ENCODE measurements around the gene UBE4A.

The UBE4A gene

DNA sequence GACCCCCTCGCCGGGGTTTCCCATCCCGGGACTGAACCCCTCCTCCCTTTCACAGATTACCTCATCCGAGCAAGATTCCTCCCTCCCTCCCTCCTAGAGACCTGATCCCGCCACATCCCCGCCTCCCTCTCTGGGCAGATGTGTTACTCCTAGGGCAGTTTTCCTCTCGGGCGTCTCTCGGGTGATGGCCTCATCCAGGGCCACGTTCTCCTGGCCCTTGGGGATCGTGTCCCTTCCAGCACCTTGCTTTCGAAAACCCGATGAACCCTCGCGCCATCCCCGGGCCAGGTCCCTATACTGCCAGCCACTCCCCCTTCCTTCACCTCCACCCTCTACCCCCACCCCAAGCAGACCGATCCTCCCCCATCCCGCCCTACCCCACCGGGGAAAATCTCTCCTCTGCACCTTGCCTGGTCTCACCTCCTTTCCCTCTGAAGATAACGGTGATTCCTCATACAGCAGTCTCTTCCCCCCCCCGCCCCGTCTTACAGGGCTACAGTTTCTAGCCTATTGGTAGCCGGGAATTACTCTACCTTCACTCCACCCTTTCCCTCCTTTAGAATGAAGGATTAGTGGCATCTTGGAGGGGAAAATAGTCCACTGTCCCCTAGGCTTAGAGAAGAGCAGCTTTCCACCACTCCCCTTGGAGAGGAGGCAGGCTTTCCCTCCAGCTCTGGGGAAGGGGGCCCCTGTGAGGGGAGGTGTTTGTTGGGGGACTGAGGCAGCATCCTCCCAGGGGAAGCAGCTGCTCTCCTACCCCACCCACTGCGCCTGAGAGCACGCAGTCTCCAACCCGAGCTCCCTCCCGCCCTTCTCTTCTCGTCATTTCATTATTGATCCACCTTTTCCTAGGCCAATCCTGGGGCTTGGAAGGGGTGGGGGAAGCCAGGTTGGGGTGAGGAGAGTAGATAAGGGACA lies 78.1 kb downstream of the UBE4A start:
- peak; percentile 58 for DNase-seq (ENCODE audit: low spot score)

GRCh38 chr11:118438314-118438931 lies 79.0 kb downstream of the UBE4A start:
- peak; percentile 23 for DNase-seq (ENCODE audit: low spot score)

- no peak for DNase-seq (ENCODE audit: low spot score)
Measured at GRCh38 chr11:118439646-118440045, 80.2 kb downstream of the UBE4A start.

- DNase-seq (ENCODE audit: low spot score), result no peak
Measured at GRCh38 chr11:118441770-118442275, 82.4 kb downstream of the UBE4A start.

- DNase-seq (ENCODE audit: low spot score), result no peak
Measured at GRCh38 chr11:118442301-118442700, 82.9 kb downstream of the UBE4A start.

DNA sequence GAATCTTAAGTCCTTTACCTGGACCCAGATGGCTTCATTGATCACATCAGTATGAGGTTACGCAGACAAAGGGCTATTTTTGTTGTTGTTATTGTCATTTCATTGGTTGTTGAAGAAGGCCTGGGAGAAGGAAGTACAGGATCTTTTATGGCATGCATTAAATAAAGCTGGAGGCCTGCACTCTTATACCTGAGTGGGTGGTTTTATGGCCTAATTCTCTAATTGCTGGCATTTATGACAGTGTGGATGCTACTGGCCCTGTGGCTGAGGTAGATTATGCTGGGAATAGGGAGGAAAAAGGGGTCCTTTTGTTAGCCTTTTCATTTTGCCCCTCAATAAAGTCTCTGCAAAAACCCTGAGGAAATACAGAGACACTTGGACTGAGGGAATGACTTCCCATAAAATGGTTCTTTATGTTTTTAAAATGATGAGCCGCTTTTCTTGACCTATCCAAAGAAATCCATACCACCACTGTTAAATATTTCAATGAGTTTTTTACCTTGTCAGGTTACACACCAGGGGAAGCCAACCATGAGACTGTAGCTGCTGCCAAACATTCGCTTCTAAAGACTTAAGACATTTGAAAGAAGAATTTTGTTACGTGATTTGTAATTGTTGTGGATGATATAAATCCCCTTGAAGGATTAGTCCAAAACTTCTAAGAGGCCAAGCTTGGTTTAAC lies 83.6 kb downstream of the UBE4A start:
- DNase-seq (ENCODE audit: low spot score), result no peak

- no peak for DNase-seq (ENCODE audit: low spot score)
Measured at GRCh38 chr11:118443590-118444218, 84.3 kb downstream of the UBE4A start.

DNA sequence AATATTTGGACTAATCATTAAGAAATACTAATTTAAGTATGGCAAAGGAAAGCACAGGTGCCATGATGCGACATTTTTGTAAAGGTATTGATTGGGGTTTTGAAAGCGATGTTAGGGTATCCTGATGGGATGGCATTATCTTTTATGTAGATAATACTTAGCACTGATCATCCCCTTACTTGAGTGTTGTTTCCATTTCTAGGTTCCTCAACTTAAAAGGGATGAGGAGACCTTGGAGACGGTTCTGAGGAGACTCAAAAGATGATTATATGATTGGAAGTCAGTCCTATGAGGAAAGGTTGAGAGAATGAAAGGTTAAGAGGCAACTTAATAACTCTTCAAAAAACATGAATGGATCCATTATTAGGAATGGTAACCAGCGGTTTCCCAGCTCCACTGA lies 88.0 kb downstream of the UBE4A start:
- no peak for DNase-seq (ENCODE audit: low spot score)

DNA sequence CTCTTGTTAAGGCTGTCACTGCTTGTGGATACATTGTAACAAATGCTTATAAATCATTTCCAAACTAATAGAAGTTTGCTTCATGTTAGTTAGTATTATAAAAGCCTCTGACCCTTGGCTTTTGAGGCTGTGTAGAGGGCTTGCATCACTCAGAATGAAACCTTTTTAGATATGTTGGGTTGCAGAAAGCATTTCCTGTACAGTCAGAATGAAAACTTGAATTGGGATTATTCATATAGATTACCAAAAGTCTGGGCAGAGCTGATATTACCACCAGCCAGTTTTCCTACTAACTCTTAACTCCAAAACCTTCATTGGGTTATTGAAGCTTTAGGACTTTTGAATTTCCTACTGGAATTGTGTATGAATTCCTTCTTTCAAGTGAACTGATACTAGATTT lies 88.9 kb downstream of the UBE4A start:
- no peak for DNase-seq (ENCODE audit: low spot score)
